Measurements from ENCODE around the gene MAML2.

Gene MAML2

GRCh38 chr11:96358321-96358720 is 15.3 kb upstream of the MAML2 start:
- TF ChIP-seq CTCF (conservative IDR thresholded peaks at IDR 0.05; ENCODE audit: control insufficient read depth, insufficient read depth, low read depth, low read length): no peak
- DNase-seq (ENCODE audit: low read depth): no peak
- H3K4me3 ChIP-seq (ENCODE audit: control insufficient read depth, low read depth, low read length): no peak overlapping the region

GRCh38 chr11:96357794-96358193 is 14.8 kb upstream of the MAML2 start:
- no peak for TF ChIP-seq CTCF (conservative IDR thresholded peaks at IDR 0.05; ENCODE audit: control insufficient read depth, insufficient read depth, low read depth, low read length)

DNA sequence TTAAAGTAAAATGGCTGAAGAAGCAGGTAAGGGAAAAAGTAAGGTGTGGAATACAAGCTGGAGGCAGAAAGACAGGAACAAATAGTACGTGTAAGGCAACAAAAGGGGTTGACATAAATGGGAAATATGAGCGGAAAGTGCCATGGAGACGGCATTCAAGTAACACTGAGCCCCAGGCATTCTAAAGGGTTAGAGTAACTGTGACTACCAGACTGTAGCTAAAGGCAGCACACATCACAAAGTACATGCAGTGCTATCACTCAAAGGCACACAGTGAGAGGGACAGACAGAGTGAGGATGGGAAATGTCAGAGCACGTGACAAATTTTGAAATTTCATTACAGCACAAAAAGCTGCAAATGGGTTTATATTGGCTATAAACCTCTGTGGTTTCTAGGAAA is 13.9 kb upstream of the MAML2 start:
- no peak overlapping the region for H3K4me3 ChIP-seq (ENCODE audit: control insufficient read depth, low read depth, low read length)
- no peak for DNase-seq (ENCODE audit: low read depth)
- no peak for TF ChIP-seq CTCF (conservative IDR thresholded peaks at IDR 0.05; ENCODE audit: control insufficient read depth, insufficient read depth, low read depth, low read length)

More at GRCh38 chr11:96357794-96358193, 14.8 kb upstream of the MAML2 start:
- H3K4me3 ChIP-seq (ENCODE audit: control insufficient read depth, low read depth, low read length): no peak overlapping the region
- no peak for DNase-seq (ENCODE audit: low read depth)

- no peak for TF ChIP-seq CTCF (conservative IDR thresholded peaks at IDR 0.05; ENCODE audit: control insufficient read depth, insufficient read depth, low read depth, low read length)
- DNase-seq (ENCODE audit: low read depth): no peak
- peak overlapping the region; percentile 96 for H3K4me3 ChIP-seq (ENCODE audit: control insufficient read depth, low read depth, low read length)
Measured at GRCh38 chr11:96342014-96342960, 708 bp downstream of the MAML2 start.

DNA sequence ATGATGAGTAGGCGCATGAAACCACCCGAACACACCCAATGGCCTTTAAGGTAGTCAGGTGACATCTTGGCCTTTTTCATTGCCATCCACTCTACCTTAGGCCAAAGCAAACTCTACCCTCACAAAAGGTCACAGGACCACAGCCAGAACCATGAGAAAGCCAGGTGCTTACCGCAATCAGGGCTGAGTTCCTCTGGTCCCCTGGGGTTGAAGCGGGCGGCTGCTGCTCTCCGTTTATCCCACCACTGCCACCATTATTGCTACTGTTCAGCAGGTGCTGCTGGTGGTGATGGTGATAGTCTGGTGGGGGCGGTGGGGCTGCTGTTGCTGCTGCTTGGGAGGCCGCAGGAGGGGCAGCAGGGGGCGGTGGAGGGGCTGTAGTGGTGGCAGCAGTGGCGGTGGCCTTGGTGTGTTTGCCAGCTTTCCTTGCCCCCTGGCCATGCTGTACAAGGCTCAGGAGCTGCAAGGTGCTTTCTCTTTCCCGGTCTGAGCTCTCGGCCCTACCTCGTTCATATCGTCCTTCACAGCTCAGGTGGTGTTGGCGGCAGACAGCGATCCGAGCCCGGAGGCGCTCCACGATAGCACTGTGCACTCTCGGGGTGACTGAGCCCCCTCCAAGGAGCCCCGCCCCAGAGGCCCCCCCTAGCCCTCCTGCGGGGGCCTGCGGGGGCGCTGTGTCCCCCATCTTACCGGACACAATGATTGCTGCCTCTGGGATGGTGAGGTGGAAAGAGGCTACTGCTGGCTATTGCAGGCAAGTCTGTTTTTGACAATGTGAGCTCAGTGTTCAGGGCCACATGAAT is 1.6 kb downstream of the MAML2 start:
- peak overlapping the region; percentile 96 for H3K4me3 ChIP-seq (ENCODE audit: control insufficient read depth, low read depth, low read length)
- peak; percentile 41 for TF ChIP-seq CTCF (conservative IDR thresholded peaks at IDR 0.05; ENCODE audit: control insufficient read depth, insufficient read depth, low read depth, low read length)
- DNase-seq (ENCODE audit: low read depth): peak; percentile 58

DNA sequence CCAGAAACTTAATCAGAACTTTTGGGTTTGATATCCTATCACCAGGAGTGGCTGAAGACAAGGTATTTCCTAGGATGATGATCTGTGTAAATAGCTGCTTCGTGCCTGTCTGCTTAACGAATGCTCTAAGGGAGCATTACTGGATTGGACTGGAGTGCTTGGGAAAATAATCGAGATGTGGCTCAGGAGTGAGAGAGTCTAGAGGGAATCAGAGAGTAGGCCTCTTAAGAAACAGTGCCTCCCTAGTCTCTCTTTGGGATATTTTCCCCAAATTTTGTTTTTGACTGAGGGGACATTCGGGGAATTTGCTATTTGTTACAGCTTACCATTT is 2.5 kb downstream of the MAML2 start:
- DNase-seq (ENCODE audit: low read depth): peak; percentile 62
- H3K4me3 ChIP-seq (ENCODE audit: control insufficient read depth, low read depth, low read length): peak overlapping the region; percentile 96
- no peak for TF ChIP-seq CTCF (conservative IDR thresholded peaks at IDR 0.05; ENCODE audit: control insufficient read depth, insufficient read depth, low read depth, low read length)
